Colonic mucosa (tissue), 4 donors: Measurements from ENCODE around the gene NF2. TPM values are rescaled to one million over a fixed set of nuclear protein-coding genes. Genes with fewer than 3 reads are reported as not detected.

Source experiments
- DNase-seq: peaks from one replicate; pipeline ENCODE4 v3.0.0-alpha.2; 2020
- H3K27ac ChIP-seq: fragments of 200-600 bp; one replicate; pipeline ENCODE4 v1.8.0; 2021
- H3K27me3 ChIP-seq: fragments of 200-600 bp; one replicate; pipeline ENCODE4 v1.8.0; 2021
- H3K36me3 ChIP-seq: fragments of 200-600 bp; one replicate; pipeline ENCODE4 v1.8.0; 2021
- H3K4me1 ChIP-seq: fragments of 200-600 bp; one replicate; pipeline ENCODE4 v1.8.0; 2021; ENCODE audit warnings: mild to moderate bottlenecking
- H3K4me3 ChIP-seq: fragments of 200-600 bp; one replicate; pipeline ENCODE4 v1.8.0; 2021
- H3K9ac ChIP-seq, 2 donors: one replicate each; pipeline ENCODE4 v1.7.0; 2013; ENCODE audit warnings: control low read depth in 2 of 2, low read depth in 2 of 2, low read length in 2 of 2
- H3K9me3 ChIP-seq: fragments of 200-600 bp; one replicate; pipeline ENCODE4 v1.8.0; 2021
- CTCF ChIP-seq: fragments of 200-600 bp; IDR thresholded peaks from one replicate; pipeline ENCODE4 v1.8.0; 2022; ENCODE audit warnings: antibody characterized with exemption, mild to moderate bottlenecking
- intact Hi-C: fragments of 100-400 bp; cut with DNase I; formaldehyde crosslinking; loops from one replicate; pipeline ENCODE4 v1.14.1; 2022
- total RNA-seq, 2 donors: library from RNA; stranded (reverse); fragmentation: NEBNext Ultra II Directional in 1 of 2; extraction: Animal tissue kit (Norgen Biotek cat#: 25700) in 1 of 2; gene quantifications; one replicate each; pipeline ENCODE4 v1.2.1, GENCODE V29; 2021
- donor health status: healthy.
- donor health status: DM: no; HTN: no; CAD: no.
- donor health status: DM: no; HTN: no; CAD: no.

NF2 gene
- total RNA-seq, 2 donors from 2014 or later = 33.5 to 51.0 TPM

GRCh38 chr22:29710193-29710592 is 106.8 kb downstream of the NF2 start:
- no peaks in the 10 kb centered on the region for H3K36me3 ChIP-seq
- no peak overlapping the region for H3K4me3 ChIP-seq
- H3K9me3 ChIP-seq = no peaks in the 10 kb centered on the region
- TF ChIP-seq CTCF = no peak
- H3K9ac ChIP-seq = no peak overlapping the region
- no peak for DNase-seq
- no peaks in the 10 kb centered on the region for H3K4me1 ChIP-seq
- H3K27ac ChIP-seq = no peak overlapping the region
- H3K27me3 ChIP-seq = no peaks in the 10 kb centered on the region
- intact Hi-C loops = no loop called here

GRCh38 chr22:29710922-29711593 is 107.6 kb downstream of the NF2 start:
- no peaks in the 10 kb centered on the region for H3K36me3 ChIP-seq
- no peaks in the 10 kb centered on the region for H3K9me3 ChIP-seq
- no peak for TF ChIP-seq CTCF
- H3K4me3 ChIP-seq = no peak overlapping the region
- H3K9ac ChIP-seq = no peak overlapping the region
- no peak overlapping the region for H3K27ac ChIP-seq
- no peaks in the 10 kb centered on the region for H3K27me3 ChIP-seq
- H3K4me1 ChIP-seq = no peaks in the 10 kb centered on the region
- peak; percentile 29 for DNase-seq
- intact Hi-C loops = no loop called here

GRCh38 chr22:29712119-29712518 is 108.7 kb downstream of the NF2 start:
- intact Hi-C loops = no loop called here
- no peak for TF ChIP-seq CTCF
- Histone ChIP-seq H3K9me3 (no peaks in the 10 kb centered on the region), H3K27me3 (no peaks in the 10 kb centered on the region), H3K4me3 (no peak overlapping the region), H3K4me1 (no peaks in the 10 kb centered on the region), H3K36me3 (no peaks in the 10 kb centered on the region), H3K9ac (no peak overlapping the region), H3K27ac (no peak overlapping the region)
- DNase-seq = no peak

- H3K36me3 ChIP-seq = no peaks in the 10 kb centered on the region
- intact Hi-C loops = no loop called here
- no peak overlapping the region for H3K9ac ChIP-seq
- H3K27ac ChIP-seq = no peak overlapping the region
- DNase-seq = no peak
- no peaks in the 10 kb centered on the region for H3K9me3 ChIP-seq
- peaks cover 3% of the 10 kb centered on the region for H3K27me3 ChIP-seq
- H3K4me1 ChIP-seq = no peaks in the 10 kb centered on the region
- no peak overlapping the region for H3K4me3 ChIP-seq
- TF ChIP-seq CTCF = no peak
These were observed 109.8 kb downstream of the NF2 start for GRCh38 chr22:29713156-29713727.

- H3K36me3 ChIP-seq = no peaks in the 10 kb centered on the region
- TF ChIP-seq CTCF = no peak
- H3K4me1 ChIP-seq = no peaks in the 10 kb centered on the region
- H3K4me3 ChIP-seq = no peak overlapping the region
- no peak for DNase-seq
- peaks cover 16% of the 10 kb centered on the region for H3K27me3 ChIP-seq
- no peak overlapping the region for H3K9ac ChIP-seq
- H3K9me3 ChIP-seq = no peaks in the 10 kb centered on the region
- H3K27ac ChIP-seq = no peak overlapping the region
- intact Hi-C loops = no loop called here
These were observed 111.8 kb downstream of the NF2 start for GRCh38 chr22:29715240-29715639.
